ENCODE results near the gene GLIPR1L2.
A peak's percentile ranks its signal among the peaks of the same experiment; 100 is the strongest.
"Not testable (repeated sequence)": the region's sequence is repeated elsewhere in the genome, so short reads cannot be mapped to it uniquely, and the experiment has no call there.

Gene GLIPR1L2

GRCh38 chr12:75443709-75444108 lies 52.8 kb downstream of the GLIPR1L2 start:
- no peak for ATAC-seq
- TF ChIP-seq TSHZ2 (CRISPR knock-in tag; IDR thresholded peaks at IDR 0.05) (no peak), ZNF8 (CRISPR knock-in tag; IDR thresholded peaks at IDR 0.05) (no peak), CSDC2 (CRISPR knock-in tag; IDR thresholded peaks at IDR 0.05) (no peak), ZNF565 (CRISPR knock-in tag; conservative IDR thresholded peaks at IDR 0.05; ENCODE audit: low read depth) (no peak), ZFP3 (CRISPR knock-in tag; IDR thresholded peaks at IDR 0.05) (no peak)

- TF ChIP-seq ZC3H10 (CRISPR knock-in tag; IDR thresholded peaks at IDR 0.05) (no peak), ZNF8 (CRISPR knock-in tag; IDR thresholded peaks at IDR 0.05) (no peak), CSRNP3 (CRISPR knock-in tag; IDR thresholded peaks at IDR 0.05) (no peak), ARNTL (CRISPR knock-in tag; IDR thresholded peaks at IDR 0.05; ENCODE audit: borderline replicate concordance, low read depth) (no peak), OSR1 (CRISPR knock-in tag; IDR thresholded peaks at IDR 0.05) (no peak), TOX (CRISPR knock-in tag; IDR thresholded peaks at IDR 0.05; ENCODE audit: borderline replicate concordance) (no peak), GLIS3 (CRISPR knock-in tag; IDR thresholded peaks at IDR 0.05) (no peak), TCF4 (CRISPR knock-in tag; IDR thresholded peaks at IDR 0.05; ENCODE audit: borderline replicate concordance) (no peak), ESRRG (CRISPR knock-in tag; IDR thresholded peaks at IDR 0.05) (no peak), ZNF70 (CRISPR knock-in tag; IDR thresholded peaks at IDR 0.05) (no peak), PPARA (CRISPR knock-in tag; IDR thresholded peaks at IDR 0.05; ENCODE audit: borderline replicate concordance) (no peak), TSHZ2 (CRISPR knock-in tag; IDR thresholded peaks at IDR 0.05) (no peak), CREB5 (CRISPR knock-in tag; IDR thresholded peaks at IDR 0.05; ENCODE audit: low read depth) (no peak)
- peak; percentile 46 for ATAC-seq
These were observed 53.7 kb downstream of the GLIPR1L2 start for GRCh38 chr12:75444429-75445136.

GRCh38 chr12:75445137-75445507 lies 54.2 kb downstream of the GLIPR1L2 start:
- not testable (repeated sequence) for ATAC-seq

GRCh38 chr12:75446857-75447256 lies 56.0 kb downstream of the GLIPR1L2 start:
- peak; percentile 79 for ATAC-seq
- no peak for TF ChIP-seq ZFP3 (CRISPR knock-in tag; IDR thresholded peaks at IDR 0.05)
- no peak for TF ChIP-seq CSDC2 (CRISPR knock-in tag; IDR thresholded peaks at IDR 0.05)
- TF ChIP-seq TSHZ2 (CRISPR knock-in tag; IDR thresholded peaks at IDR 0.05): no peak
- TF ChIP-seq CSRNP3 (CRISPR knock-in tag; IDR thresholded peaks at IDR 0.05): no peak
- no peak for TF ChIP-seq POU6F1 (CRISPR knock-in tag; IDR thresholded peaks at IDR 0.05; ENCODE audit: borderline replicate concordance, low read depth)
- no peak for TF ChIP-seq BACH2 (CRISPR knock-in tag; IDR thresholded peaks at IDR 0.05; ENCODE audit: borderline replicate concordance)
- TF ChIP-seq TCF4 (CRISPR knock-in tag; IDR thresholded peaks at IDR 0.05; ENCODE audit: borderline replicate concordance): no peak
- peak; percentile 98 for TF ChIP-seq ISL1 (CRISPR knock-in tag; IDR thresholded peaks at IDR 0.05)

All from SK-N-SH treated with all-trans-retinoic acid at 6 μM for 48 hours (cell line).